Cardiac muscle cell (in vitro differentiated cells and primary cell): ENCODE data around the gene PGBD2. TPM values are rescaled to one million over a fixed set of nuclear protein-coding genes. Genes with fewer than 3 reads are reported as not detected.

Experiments
- DNase-seq, 2 donors: peaks; one replicate each; pipeline versions ENCODE4 v3.0.0 to v3.0.0-alpha.2; 2010 to 2017; ENCODE audit warnings: low read depth in 1 of 2, low spot score in 1 of 2
- H3K27ac ChIP-seq: fragments of 200-600 bp; sonication (generic); 2 replicates; pipeline ENCODE4 v1.5.1; 2016
- H3K27me3 ChIP-seq: fragments of 200-600 bp; sonication (generic); 2 replicates; pipeline ENCODE4 v1.6.0; 2016; ENCODE audit warnings: control low read depth
- H3K36me3 ChIP-seq: fragments of 200-600 bp; sonication (generic); 2 replicates; pipeline ENCODE4 v1.5.1; 2016; ENCODE audit warnings: control low read depth
- H3K4me1 ChIP-seq: fragments of 200-600 bp; sonication (generic); 2 replicates; pipeline ENCODE4 v1.8.1; 2017; ENCODE audit warnings: low read depth, mild to moderate bottlenecking, mixed run types
- H3K4me3 ChIP-seq: fragments of 200-600 bp; sonication (generic); 2 replicates; pipeline ENCODE4 v1.5.1; 2016; ENCODE audit warnings: mild to moderate bottlenecking
- H3K9me3 ChIP-seq: fragments of 200-600 bp; sonication (generic); 2 replicates; pipeline ENCODE4 v1.5.1; 2017; ENCODE audit warnings: low read depth, mild to moderate bottlenecking, control low read depth
- CTCF ChIP-seq: IDR thresholded peaks from 2 replicates; pipeline ENCODE4 v1.5.1; 2012; ENCODE audit warnings: low read depth, mild to moderate bottlenecking, low read length
- polyA plus RNA-seq: library from polyadenylated mRNA; unstranded; fragments of >200 nt; fragmentation: Nextera tagmentation; extraction: Ambion mirVana; gene quantifications from 2 replicates; pipeline ENCODE4 v1.2.1, GENCODE V29; 2016
- total RNA-seq: library from RNA; depleted of rRNA; stranded (reverse); fragments of >200 nt; gene quantifications from 2 replicates; pipeline ENCODE4 v1.2.3, GENCODE V29; 2016

PGBD2 gene
- total and polyA plus RNA-seq, 2 experiments from 2014 or later, result 4.0 to 5.8 TPM

- no peak for DNase-seq
- no peaks in the 10 kb centered on the region for H3K36me3 ChIP-seq
These were observed 13.4 kb upstream of the PGBD2 start for GRCh38 chr1:248892590-248892989.

GRCh38 chr1:248894837-248895236 lies 11.2 kb upstream of the PGBD2 start:
- no peak for TF ChIP-seq CTCF

More at GRCh38 chr1:248892590-248892989, 13.4 kb upstream of the PGBD2 start:
- Histone ChIP-seq H3K4me3 (no peak overlapping the region), H3K4me1 (peaks cover 5% of the 10 kb centered on the region), H3K27me3 (peaks cover 9% of the 10 kb centered on the region), H3K27ac (no peak overlapping the region), H3K9me3 (no peaks in the 10 kb centered on the region)
- no peak for TF ChIP-seq CTCF

GRCh38 chr1:248897412-248898337 lies 8.4 kb upstream of the PGBD2 start:
- DNase-seq, result no peak
- H3K4me3 ChIP-seq, result no peak overlapping the region
- no peak for TF ChIP-seq CTCF

More at GRCh38 chr1:248894837-248895236, 11.2 kb upstream of the PGBD2 start:
- DNase-seq, result no peak
- no peaks in the 10 kb centered on the region for H3K4me1 ChIP-seq
- H3K27me3 ChIP-seq, result peaks cover 9% of the 10 kb centered on the region
- no peaks in the 10 kb centered on the region for H3K36me3 ChIP-seq
- no peak overlapping the region for H3K4me3 ChIP-seq
- H3K27ac ChIP-seq, result no peak overlapping the region
- no peaks in the 10 kb centered on the region for H3K9me3 ChIP-seq

GRCh38 chr1:248900637-248901036 lies 5.4 kb upstream of the PGBD2 start:
- no peak for TF ChIP-seq CTCF
- Histone ChIP-seq H3K36me3 (no peaks in the 10 kb centered on the region), H3K4me3 (no peak overlapping the region), H3K9me3 (no peaks in the 10 kb centered on the region), H3K27me3 (no peaks in the 10 kb centered on the region), H3K4me1 (no peaks in the 10 kb centered on the region), H3K27ac (no peak overlapping the region)
- DNase-seq, result no peak

More at GRCh38 chr1:248897412-248898337, 8.4 kb upstream of the PGBD2 start:
- no peak overlapping the region for H3K27ac ChIP-seq
- no peaks in the 10 kb centered on the region for H3K36me3 ChIP-seq
- H3K9me3 ChIP-seq, result no peaks in the 10 kb centered on the region
- no peaks in the 10 kb centered on the region for H3K4me1 ChIP-seq
- H3K27me3 ChIP-seq, result peaks cover 9% of the 10 kb centered on the region

GRCh38 chr1:248901578-248901977 lies 4.5 kb upstream of the PGBD2 start:
- H3K27ac ChIP-seq, result no peak overlapping the region
- no peaks in the 10 kb centered on the region for H3K9me3 ChIP-seq
- H3K27me3 ChIP-seq, result no peaks in the 10 kb centered on the region
- no peak for TF ChIP-seq CTCF
- H3K4me3 ChIP-seq, result no peak overlapping the region
- no peaks in the 10 kb centered on the region for H3K4me1 ChIP-seq
- H3K36me3 ChIP-seq, result no peaks in the 10 kb centered on the region
- no peak for DNase-seq
